Esophagus squamous epithelium (tissue), 5 donors: Measurements from ENCODE around the gene IFT88. TPM values are rescaled to one million over a fixed set of nuclear protein-coding genes. Genes with fewer than 3 reads are reported as not detected.

Experiments used
- DNase-seq: peaks from one replicate; lab custom pipeline; 2025; lab: John Stamatoyannopoulos, UW
- H3K27ac ChIP-seq, 4 donors: fragments of 200-600 bp; sonication (generic); one replicate each; pipeline ENCODE4 v1.5.1; 2016 to 2019; ENCODE audit warnings: mild to moderate bottlenecking in 1 of 4
- H3K27me3 ChIP-seq, 4 donors: fragments of 200-600 bp; sonication (generic); 1 replicate in 3 of 4; 2 replicates in 1 of 4; pipeline versions ENCODE4 v1.5.1 to v1.6.0; 2017 to 2021; ENCODE audit warnings: antibody characterized with exemption in 1 of 4
- H3K36me3 ChIP-seq, 3 donors: fragments of 200-600 bp; sonication (generic); one replicate each; pipeline ENCODE4 v1.5.1; 2016 to 2019
- H3K4me1 ChIP-seq, 3 donors: fragments of 200-600 bp; sonication (generic); one replicate each; pipeline ENCODE4 v1.5.1; 2017 to 2019
- H3K4me3 ChIP-seq, 4 donors: fragments of 200-600 bp; sonication (generic); 1 replicate in 3 of 4; 2 replicates in 1 of 4; pipeline ENCODE4 v1.5.1; 2016 to 2019; ENCODE audit warnings: mild to moderate bottlenecking in 2 of 4, moderate library complexity in 1 of 4
- H3K9me3 ChIP-seq, 3 donors: fragments of 200-600 bp; sonication (generic); one replicate each; pipeline ENCODE4 v1.5.1; 2016 to 2019
- POLR2A ChIP-seq, 4 donors: fragments of 450-650 bp; IDR thresholded peaks; one replicate each; pipeline ENCODE4 v1.6.1; 2017; ENCODE audit warnings: antibody characterized with exemption in 4 of 4, mild to moderate bottlenecking in 4 of 4, moderate library complexity in 3 of 4
- WGBS, 2 donors: methylation state at CpG; one replicate each; pipeline ENCODE4 v1.1.5; 2018; 5-methylcytosine and 5-hydroxymethylcytosine counted together
- intact Hi-C: fragments of 100-400 bp; cut with DNase I; formaldehyde crosslinking; loops from one replicate; pipeline ENCODE4 v1.15.0; 2022
- total RNA-seq, 4 donors: library from RNA; depleted of rRNA; stranded (reverse); fragments of >200 nt; gene quantifications; one replicate each; pipeline ENCODE4 v1.1.0, GENCODE V29; 2016
- TF ChIP-seq, protein P1 (sequence below), 6 experiments: fragments of 450-650 bp in 4 of 6; fragments of 200-600 bp in 2 of 6; sonication (generic) in 2 of 6; IDR thresholded peaks; one replicate each; pipeline ENCODE4 v1.5.1; 2016 to 2019; ENCODE audit warnings: antibody characterized with exemption in 6 of 6, mild to moderate bottlenecking in 4 of 6, moderate library complexity in 4 of 6
- donor health status: DM: yes; HTN: yes; CAD: no.

Gene IFT88
- total RNA-seq, 4 donors from 2014 or later = 2.0 to 7.8 (median 4.8) TPM

DNA sequence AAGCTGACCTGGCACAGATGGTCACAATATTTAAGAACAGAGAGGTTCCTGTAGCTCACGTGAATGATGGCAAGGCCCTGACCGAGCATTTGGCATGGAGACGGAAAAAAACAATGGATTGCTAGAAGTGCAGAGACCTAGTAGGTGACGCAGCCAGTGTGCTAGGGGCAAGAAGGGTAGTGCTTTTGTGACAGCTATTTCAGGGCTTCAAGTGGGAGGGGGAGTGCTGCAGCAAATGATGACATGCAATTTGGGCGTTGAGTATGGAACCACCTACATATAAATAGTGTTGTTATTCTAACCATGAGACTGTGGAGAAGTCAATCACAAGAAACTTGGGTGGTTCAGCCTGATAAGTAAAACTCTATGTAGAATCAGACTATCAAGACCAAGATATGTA is 70.9 kb downstream of the IFT88 start:
- H3K4me3 ChIP-seq = no peak overlapping the region
- no peaks in the 10 kb centered on the region for H3K27me3 ChIP-seq
- H3K4me1 ChIP-seq = no peaks in the 10 kb centered on the region
- no peak overlapping the region for H3K27ac ChIP-seq
- no peak for DNase-seq
- peaks cover 0 to 7% (median 0%) of the 10 kb centered on the region in 3 donors for H3K36me3 ChIP-seq
- 94 to 95% methylated on average over 5 of the region's 5 CpGs for WGBS, 2 donors
- no peaks in the 10 kb centered on the region for H3K9me3 ChIP-seq
- TF ChIP-seq, protein P1, sequence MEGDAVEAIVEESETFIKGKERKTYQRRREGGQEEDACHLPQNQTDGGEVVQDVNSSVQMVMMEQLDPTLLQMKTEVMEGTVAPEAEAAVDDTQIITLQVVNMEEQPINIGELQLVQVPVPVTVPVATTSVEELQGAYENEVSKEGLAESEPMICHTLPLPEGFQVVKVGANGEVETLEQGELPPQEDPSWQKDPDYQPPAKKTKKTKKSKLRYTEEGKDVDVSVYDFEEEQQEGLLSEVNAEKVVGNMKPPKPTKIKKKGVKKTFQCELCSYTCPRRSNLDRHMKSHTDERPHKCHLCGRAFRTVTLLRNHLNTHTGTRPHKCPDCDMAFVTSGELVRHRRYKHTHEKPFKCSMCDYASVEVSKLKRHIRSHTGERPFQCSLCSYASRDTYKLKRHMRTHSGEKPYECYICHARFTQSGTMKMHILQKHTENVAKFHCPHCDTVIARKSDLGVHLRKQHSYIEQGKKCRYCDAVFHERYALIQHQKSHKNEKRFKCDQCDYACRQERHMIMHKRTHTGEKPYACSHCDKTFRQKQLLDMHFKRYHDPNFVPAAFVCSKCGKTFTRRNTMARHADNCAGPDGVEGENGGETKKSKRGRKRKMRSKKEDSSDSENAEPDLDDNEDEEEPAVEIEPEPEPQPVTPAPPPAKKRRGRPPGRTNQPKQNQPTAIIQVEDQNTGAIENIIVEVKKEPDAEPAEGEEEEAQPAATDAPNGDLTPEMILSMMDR (IDR thresholded peaks at IDR 0.05) = no peak
- no peak for TF ChIP-seq POLR2A (IDR thresholded peaks at IDR 0.05)
- intact Hi-C loops = no loop called here

DNA sequence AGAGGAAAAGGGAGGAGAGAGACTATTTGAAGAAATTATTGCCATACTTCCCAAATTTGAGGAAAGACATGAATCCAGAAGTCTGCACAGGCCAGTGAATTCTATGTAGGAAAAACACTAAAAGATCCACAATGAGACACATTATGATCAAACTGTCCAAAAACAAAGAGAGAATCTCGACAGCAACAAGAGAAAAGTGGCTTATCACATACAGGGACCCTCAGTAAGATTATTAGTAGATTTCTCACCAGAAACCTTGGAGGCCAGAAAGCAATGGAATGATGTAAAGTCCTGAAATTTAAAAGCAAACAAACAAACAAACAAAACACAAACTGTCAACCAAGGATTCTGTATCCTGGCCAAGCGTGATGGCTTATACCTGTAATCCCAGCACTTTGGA is 80.8 kb downstream of the IFT88 start:
- Histone ChIP-seq H3K36me3 (peaks cover 0 to 8% (median 5%) of the 10 kb centered on the region in 3 donors), H3K4me1 (no peaks in the 10 kb centered on the region), H3K4me3 (no peak overlapping the region), H3K27ac (no peak overlapping the region), H3K9me3 (no peaks in the 10 kb centered on the region), H3K27me3 (no peaks in the 10 kb centered on the region)
- TF ChIP-seq, protein P1 (IDR thresholded peaks at IDR 0.05) = no peak
- TF ChIP-seq POLR2A (IDR thresholded peaks at IDR 0.05) = no peak
- no peak for DNase-seq
- WGBS, 2 donors = 88 to 92% methylated on average over 2 of the region's 2 CpGs
- intact Hi-C loops = no loop called here

DNA sequence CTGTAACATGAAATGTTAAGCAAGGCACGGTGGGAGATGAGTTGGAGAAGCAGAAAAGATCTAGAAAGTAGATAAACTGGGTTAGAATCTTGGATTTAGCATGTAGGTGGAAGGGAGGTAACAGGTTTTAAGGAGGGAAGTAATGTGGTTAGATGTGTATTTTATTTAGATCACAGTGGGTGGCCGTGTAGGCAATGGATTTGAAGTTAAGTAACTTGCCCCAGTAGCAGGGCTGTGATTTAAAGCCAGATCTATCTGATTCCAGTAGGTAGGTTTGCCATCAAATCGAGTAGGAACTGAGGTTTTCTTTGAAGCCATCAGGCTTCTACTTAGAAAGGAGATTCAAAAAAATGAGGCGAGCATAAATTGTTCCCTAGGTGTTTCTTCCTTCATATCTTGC is 86.0 kb downstream of the IFT88 start:
- WGBS, 2 donors = 79% methylated on average over 4 of the region's 4 CpGs
- DNase-seq = no peak
- H3K27ac ChIP-seq = no peak overlapping the region
- H3K36me3 ChIP-seq = no peaks in the 10 kb centered on the region
- H3K4me3 ChIP-seq = no peak overlapping the region
- TF ChIP-seq, protein P1 (IDR thresholded peaks at IDR 0.05) = no peak
- TF ChIP-seq POLR2A (IDR thresholded peaks at IDR 0.05) = no peak
- no peaks in the 10 kb centered on the region for H3K9me3 ChIP-seq
- H3K4me1 ChIP-seq = no peaks in the 10 kb centered on the region
- no peaks in the 10 kb centered on the region for H3K27me3 ChIP-seq
- intact Hi-C loops = no loop called here

GRCh38 chr13:20654156-20654555 is 87.2 kb downstream of the IFT88 start:
- no peak for TF ChIP-seq POLR2A (IDR thresholded peaks at IDR 0.05)
- WGBS, 2 donors = 81 to 83% methylated on average over 1 of the region's 1 CpG
- H3K4me1 ChIP-seq = no peaks in the 10 kb centered on the region
- H3K36me3 ChIP-seq = peaks cover 0 to 1% (median 0%) of the 10 kb centered on the region in 3 donors
- H3K4me3 ChIP-seq = no peak overlapping the region
- H3K27ac ChIP-seq = no peak overlapping the region
- no peak for DNase-seq
- intact Hi-C loops = no loop called here
- H3K27me3 ChIP-seq = no peaks in the 10 kb centered on the region
- no peaks in the 10 kb centered on the region for H3K9me3 ChIP-seq

DNA sequence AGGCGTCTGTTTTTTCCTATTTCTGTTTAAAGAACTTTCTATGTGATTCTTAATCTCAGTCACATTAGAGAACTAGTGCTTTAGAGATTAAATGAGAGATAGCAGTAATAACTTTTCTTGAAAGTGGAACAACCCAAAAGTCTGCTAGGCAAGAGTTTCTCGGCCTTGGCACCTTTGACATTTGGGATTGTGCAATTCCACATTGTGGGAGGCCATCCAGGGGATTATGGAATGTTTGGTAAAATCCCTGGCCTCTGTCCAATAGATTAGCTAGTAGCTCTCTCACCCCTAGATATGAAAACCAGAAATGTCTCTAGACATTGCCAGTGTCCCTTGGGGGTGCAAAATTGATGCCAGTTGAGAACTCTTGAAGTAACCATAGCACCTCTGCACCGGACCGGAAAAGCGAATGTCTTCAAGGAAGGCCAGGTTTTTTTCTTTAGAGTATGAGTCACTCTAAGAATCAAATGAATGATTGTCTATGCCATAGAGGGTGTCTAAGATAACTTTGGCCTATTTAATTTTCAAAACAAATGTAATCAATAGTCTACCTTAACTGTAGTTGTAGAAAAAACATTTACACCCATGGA is 91.6 kb downstream of the IFT88 start:
- intact Hi-C loops = no loop called here
- WGBS, 2 donors = 62 to 74% methylated on average over 5 of the region's 5 CpGs
- TF ChIP-seq POLR2A (IDR thresholded peaks at IDR 0.05) = no peak
- TF ChIP-seq, protein P1 (IDR thresholded peaks at IDR 0.05) = no peak

More for the DNA sequence above, 91.6 kb downstream of the IFT88 start:
- no peak overlapping the region for H3K4me3 ChIP-seq
- H3K27ac ChIP-seq = no peak overlapping the region
- no peaks in the 10 kb centered on the region for H3K9me3 ChIP-seq
- DNase-seq = no peak
- H3K4me1 ChIP-seq = no peaks in the 10 kb centered on the region
- peaks cover 0 to 11% (median 0%) of the 10 kb centered on the region in 3 donors for H3K36me3 ChIP-seq
- no peaks in the 10 kb centered on the region for H3K27me3 ChIP-seq
